OCI-LY3 (cell line): Measurements from ENCODE around the gene FBXO3.

Experiments
- CTCF ChIP-seq: fragments of 200-600, 300-600 bp; sonication (generic); IDR thresholded peaks from 2 replicates; pipeline ENCODE4 v1.5.1; 2014; ENCODE audit warnings: antibody characterized with exemption, low read length, low read depth
- EZH2phosphoT487 ChIP-seq: fragments of 200-600 bp; shearing (Covaris generic); IDR thresholded peaks from 2 replicates; pipeline ENCODE4 v1.6.1; 2018; ENCODE audit warnings: antibody characterized with exemption, mixed run types, low read depth

GRCh38 chr11:33716243-33716642, 58.1 kb downstream of the FBXO3 start:
- TF ChIP-seq CTCF: peak; percentile 55
- no peak for TF ChIP-seq EZH2phosphoT487
